ENCODE measurements around the gene IHH. TPM values are rescaled to one million over a fixed set of nuclear protein-coding genes. Genes with fewer than 3 reads are reported as not detected.

IHH gene
- total RNA-seq, 1 experiment from 2014 or later, result 0.17 TPM

GRCh38 chr2:219041252-219041651, 19.5 kb downstream of the IHH start, which contains the start of gene CFAP65:
Gene CFAP65, minus strand, starts transcription at chr2:219041516. Its CDS starts 2,468 bp downstream, at chr2:219039048.
- peak within 1 kb of the TSS; percentile 63 for H3K4me2 ChIP-seq (ENCODE audit: low read length)
- no peaks in the 10 kb centered on the region for H3K36me3 ChIP-seq (ENCODE audit: control insufficient read depth in 1 of 2, insufficient read depth in 2 of 2, low read length in 2 of 2)
- no peaks in the 10 kb centered on the region for H3K79me2 ChIP-seq (ENCODE audit: insufficient read depth, low read length)
- TF ChIP-seq POLR2AphosphoS5 (IDR thresholded peaks at IDR 0.05; ENCODE audit: low read depth, low read length) (no peak), SP1 (IDR thresholded peaks at IDR 0.05; ENCODE audit: low read depth) (peak; percentile 50), ZBTB33 (IDR thresholded peaks at IDR 0.05; ENCODE audit: extremely low read depth, insufficient replicate concordance, low read length) (peak; percentile 59), TCF7L2 (IDR thresholded peaks at IDR 0.05; ENCODE audit: borderline replicate concordance, extremely low read depth, insufficient read depth, insufficient read length) (peak; percentile 57), YY1 (IDR thresholded peaks at IDR 0.05; ENCODE audit: extremely low read depth, insufficient replicate concordance, low read depth, low read length) (peak; percentile 89), SIN3A (IDR thresholded peaks at IDR 0.05; ENCODE audit: low read depth) (peak; percentile 82)
- no peak within 1 kb of the TSS for H3K27ac ChIP-seq (ENCODE audit: low read depth, low read length)
- RAD21 ChIA-PET (ENCODE audit: low non-redundant PET in 1 of 2, low total read pairs in 2 of 2, uncharacterized antibody in 2 of 2, unreplicated experiment in 2 of 2), result no interaction called here
- peaks cover 24% of the 10 kb centered on the region for H3K27me3 ChIP-seq (ENCODE audit: insufficient read depth, low read length)
- no peaks in the 10 kb centered on the region for H3K9me2 ChIP-seq (ENCODE audit: insufficient read depth)
- no peak within 1 kb of the TSS for H2AFZ ChIP-seq (ENCODE audit: low read depth, low read length, poor library complexity, severe bottlenecking)
- DNase-seq (ENCODE audit: low read depth, low spot score) (peak; percentile 34), ATAC-seq (peak; percentile 79)
- no peaks in the 10 kb centered on the region for H3K9me3 ChIP-seq (ENCODE audit: control insufficient read depth in 1 of 2, insufficient read depth in 1 of 2, low read depth in 1 of 2, low read length in 2 of 2)
- POLR2A ChIA-PET, result interaction anchor here (0.6 kb wide), 1 partner anchor 217 kb away, joined by 5 read pairs; no protein-coding TSS in a partner anchor
- peak within 1 kb of the TSS; percentile 43 to 47 for H3K4me3 ChIP-seq (replicated peaks in 1 of 2; ENCODE audit: low read depth in 1 of 2, low read length in 2 of 2)
- CTCF ChIA-PET, result interaction anchor here (1.5 to 3.5 kb wide), 3 partner anchors 12 to 114 kb away, joined by 4 to 21 read pairs (median 5); no protein-coding TSS in a partner anchor
- intact Hi-C loops (cut with micrococcal nuclease), result no loop called here
- BruUV-seq (replicated peaks), result no TSS peak
- no peaks in the 10 kb centered on the region for H4K20me1 ChIP-seq (ENCODE audit: insufficient read depth)
- no peaks in the 10 kb centered on the region for H3K4me1 ChIP-seq (ENCODE audit: control insufficient read depth in 1 of 2, insufficient read depth in 2 of 2, low read length in 2 of 2)
- no peak within 1 kb of the TSS for H3K9ac ChIP-seq (ENCODE audit: low read length)

- no peak for DNase-seq (ENCODE audit: low read depth, low spot score)
- no peak for ATAC-seq
- no peaks in the 10 kb centered on the region for H3K9me2 ChIP-seq (ENCODE audit: insufficient read depth)
- BruUV-seq (replicated peaks), result no TSS peak
- no peak overlapping the region for H3K4me2 ChIP-seq (ENCODE audit: low read length)
- peaks cover 32% of the 10 kb centered on the region; the same call in 1 of the 2 replicates for H3K27me3 ChIP-seq (ENCODE audit: insufficient read depth, low read length)
- no peak overlapping the region for H3K9ac ChIP-seq (ENCODE audit: low read length)
- H3K27ac ChIP-seq (ENCODE audit: low read depth, low read length), result no peak overlapping the region
- ChIA-PET CTCF (interaction anchor here (3.5 kb wide), 1 partner anchor 9 kb away, joined by 21 read pairs; no protein-coding TSS in a partner anchor), RAD21 (ENCODE audit: low non-redundant PET in 1 of 2, low total read pairs in 2 of 2, uncharacterized antibody in 2 of 2, unreplicated experiment in 2 of 2) (no interaction called here), POLR2A (no interaction called here)
- TF ChIP-seq EZH2phosphoT487 (IDR thresholded peaks at IDR 0.05; ENCODE audit: borderline replicate concordance) (no peak), POLR2AphosphoS5 (IDR thresholded peaks at IDR 0.05; ENCODE audit: low read depth, low read length) (no peak), SRF (IDR thresholded peaks at IDR 0.05; ENCODE audit: low read depth) (no peak)
- no peaks in the 10 kb centered on the region for H3K79me2 ChIP-seq (ENCODE audit: insufficient read depth, low read length)
- no peaks in the 10 kb centered on the region for H3K9me3 ChIP-seq (ENCODE audit: control insufficient read depth in 1 of 2, insufficient read depth in 1 of 2, low read depth in 1 of 2, low read length in 2 of 2)
- intact Hi-C loops (cut with micrococcal nuclease), result no loop called here
- H4K20me1 ChIP-seq (ENCODE audit: insufficient read depth), result no peaks in the 10 kb centered on the region
- H3K36me3 ChIP-seq (ENCODE audit: control insufficient read depth in 1 of 2, insufficient read depth in 2 of 2, low read length in 2 of 2), result no peaks in the 10 kb centered on the region
- H3K4me3 ChIP-seq (replicated peaks in 1 of 2; ENCODE audit: low read depth in 1 of 2, low read length in 2 of 2), result no peak overlapping the region
- H3K4me1 ChIP-seq (ENCODE audit: control insufficient read depth in 1 of 2, insufficient read depth in 2 of 2, low read length in 2 of 2), result no peaks in the 10 kb centered on the region
- H2AFZ ChIP-seq (ENCODE audit: low read depth, low read length, poor library complexity, severe bottlenecking), result no peak overlapping the region
Measured at GRCh38 chr2:219038600-219038999, 22.1 kb downstream of the IHH start.
